Endodermal cell (in vitro differentiated cells): ENCODE results near the gene VSNL1. TPM values are rescaled to one million over a fixed set of nuclear protein-coding genes. Genes with fewer than 3 reads are reported as not detected.

Experiments
- DNase-seq: peaks from one replicate; pipeline ENCODE4 v3.0.0-alpha.2; 2017
- H3K27ac ChIP-seq: 2 replicates; pipeline ENCODE4 v1.5.1; 2013; ENCODE audit warnings: mild to moderate bottlenecking, low read depth, low read length, moderate library complexity
- H3K27me3 ChIP-seq: 2 replicates; pipeline ENCODE4 v1.6.1; 2013; ENCODE audit warnings: mild to moderate bottlenecking, low read length, moderate library complexity; ENCODE audit not compliant: insufficient read depth, control insufficient read depth, poor library complexity, severe bottlenecking
- H3K36me3 ChIP-seq: 2 replicates; pipeline ENCODE4 v1.7.0; 2013; ENCODE audit warnings: mild to moderate bottlenecking, low read length, moderate library complexity; ENCODE audit not compliant: control insufficient read depth, insufficient read depth
- H3K4me1 ChIP-seq: one replicate; pipeline ENCODE4 v1.7.0; 2013; ENCODE audit warnings: low read length; ENCODE audit not compliant: control insufficient read depth, insufficient read depth
- H3K4me3 ChIP-seq: 2 replicates; pipeline ENCODE4 v1.5.1; 2013; ENCODE audit warnings: mild to moderate bottlenecking, low read length, moderate library complexity
- H3K9ac ChIP-seq: 2 replicates; pipeline ENCODE4 v1.6.1; 2013; ENCODE audit warnings: mild to moderate bottlenecking, low read length, moderate library complexity; ENCODE audit not compliant: poor library complexity, severe bottlenecking; ENCODE audit errors: extremely low read depth
- H3K9me3 ChIP-seq: 2 replicates; pipeline ENCODE4 v1.6.1; 2013; ENCODE audit warnings: mild to moderate bottlenecking, low read length, moderate library complexity; ENCODE audit not compliant: control insufficient read depth
- H3K27ac Mint-ChIP-seq: 2 replicates; pipeline ENCODE4 v1.8.0; 2020; ENCODE audit warnings: mixed read lengths
- H3K27me3 Mint-ChIP-seq: 2 replicates; pipeline ENCODE4 v1.8.0; 2021; ENCODE audit warnings: mild to moderate bottlenecking, mixed read lengths; ENCODE audit not compliant: insufficient read depth
- H3K36me3 Mint-ChIP-seq: 2 replicates; pipeline ENCODE4 v1.8.0; 2020; ENCODE audit warnings: low read depth, mixed read lengths
- H3K4me1 Mint-ChIP-seq: 2 replicates; pipeline ENCODE4 v1.8.0; 2020; ENCODE audit warnings: mixed read lengths
- H3K4me3 Mint-ChIP-seq: 2 replicates; pipeline ENCODE4 v1.8.0; 2020; ENCODE audit warnings: mild to moderate bottlenecking, moderate library complexity, mixed read lengths
- H3K9me3 Mint-ChIP-seq: 2 replicates; pipeline ENCODE4 v1.8.0; 2020; ENCODE audit warnings: mild to moderate bottlenecking, mixed read lengths
- CTCF ChIP-seq: fragments of 200-600 bp; sonication (generic); conservative IDR thresholded peaks from 2 replicates; pipeline ENCODE4 v1.5.0; 2021; ENCODE audit warnings: antibody characterized with exemption, mild to moderate bottlenecking
- WGBS, 2 experiments: methylation state at CpG; one replicate each; pipeline versions ENCODE4 v1.1.5 to v1.1.7; 2013; ENCODE audit warnings: missing lambda C conversion rate in 2 of 2, mixed read lengths in 1 of 2; ENCODE audit not compliant: insufficient coverage in 1 of 2, insufficient read length in 1 of 2; 5-methylcytosine and 5-hydroxymethylcytosine counted together
- total RNA-seq, 2 donors: library from RNA; stranded (reverse); fragmentation: NEBNext Ultra II Directional in 1 of 2; extraction: Animal tissue kit (Norgen Biotek cat#: 25700) in 1 of 2; gene quantifications; 2 replicates in 1 of 2; 3 replicates in 1 of 2; pipeline ENCODE4 v1.2.1, GENCODE V29; 2021

Gene VSNL1
- total RNA-seq, 2 donors from 2014 or later = 1.4 to 3.3 TPM

GRCh38 chr2:17661460-17661859, 121.0 kb downstream of the VSNL1 start:
- Histone ChIP-seq H3K9ac (no peak overlapping the region), H3K27me3 (no peaks in the 10 kb centered on the region), H3K27ac (no peak overlapping the region), H3K4me3 (no peak overlapping the region), H3K36me3 (peaks cover 33% of the 10 kb centered on the region), H3K9me3 (no peaks in the 10 kb centered on the region), H3K4me1 (no peaks in the 10 kb centered on the region)
- Mint-ChIP-seq H3K36me3 (peaks cover 32% of the 10 kb centered on the region), H3K9me3 (no peaks in the 10 kb centered on the region), H3K27ac (no peak overlapping the region), H3K4me1 (no peaks in the 10 kb centered on the region), H3K27me3 (no peaks in the 10 kb centered on the region), H3K4me3 (no peak overlapping the region)
- no peak for DNase-seq
- 96 to 100% methylated on average over 1 of the region's 1 CpG for WGBS, 2 experiments
- no peak for TF ChIP-seq CTCF

- Histone ChIP-seq H3K27me3 (no peaks in the 10 kb centered on the region), H3K27ac (no peak overlapping the region), H3K4me1 (no peaks in the 10 kb centered on the region), H3K36me3 (peaks cover 44% of the 10 kb centered on the region), H3K9ac (no peak overlapping the region), H3K4me3 (no peak overlapping the region), H3K9me3 (no peaks in the 10 kb centered on the region)
- 100% methylated on average over 1 of the region's 1 CpG; no CpG with 5 or more reads in 1 of the 2 experiments for WGBS, 2 experiments
- H3K9me3 Mint-ChIP-seq = no peaks in the 10 kb centered on the region
- no peaks in the 10 kb centered on the region for H3K27me3 Mint-ChIP-seq
- H3K27ac Mint-ChIP-seq = no peak overlapping the region
- H3K4me3 Mint-ChIP-seq = no peak overlapping the region
- H3K36me3 Mint-ChIP-seq = peaks cover 33% of the 10 kb centered on the region
- DNase-seq = no peak
- H3K4me1 Mint-ChIP-seq = no peaks in the 10 kb centered on the region
- TF ChIP-seq CTCF = no peak
Measured at GRCh38 chr2:17662723-17663122, 122.2 kb downstream of the VSNL1 start.

GRCh38 chr2:17664534-17664933, 124.0 kb downstream of the VSNL1 start:
- H3K4me3 ChIP-seq = no peak overlapping the region
- H3K27ac ChIP-seq = no peak overlapping the region
- 100% methylated on average over 1 of the region's 1 CpG for WGBS, 2 experiments
- H3K36me3 Mint-ChIP-seq = peaks cover 45% of the 10 kb centered on the region
- H3K9me3 ChIP-seq = no peaks in the 10 kb centered on the region
- no peaks in the 10 kb centered on the region for H3K4me1 ChIP-seq
- H3K27me3 ChIP-seq = no peaks in the 10 kb centered on the region
- no peaks in the 10 kb centered on the region for H3K27me3 Mint-ChIP-seq
- H3K27ac Mint-ChIP-seq = no peak overlapping the region
- no peak overlapping the region for H3K9ac ChIP-seq
- no peaks in the 10 kb centered on the region for H3K4me1 Mint-ChIP-seq
- no peak for DNase-seq
- peaks cover 55% of the 10 kb centered on the region for H3K36me3 ChIP-seq
- H3K4me3 Mint-ChIP-seq = no peak overlapping the region
- TF ChIP-seq CTCF = no peak
- no peaks in the 10 kb centered on the region for H3K9me3 Mint-ChIP-seq
